OCI-LY1 (cell line): ENCODE data around the gene PRKAB1.
A peak's percentile ranks its signal among the peaks of the same experiment; 100 is the strongest.

Experiments
- H2AFZ ChIP-seq: fragments of 200-600 bp; sonication (generic), shearing (Covaris generic); 2 replicates; pipeline ENCODE4 v1.6.0; 2014; ENCODE audit warnings: antibody characterized with exemption, mild to moderate bottlenecking, low read length
- H3F3A ChIP-seq: fragments of 200-600 bp; sonication (generic), shearing (Covaris generic); 2 replicates; pipeline ENCODE4 v1.6.0; 2014; ENCODE audit warnings: mild to moderate bottlenecking, antibody characterized with exemption, low read length, moderate library complexity; ENCODE audit not compliant: insufficient read depth
- H3K27ac ChIP-seq: fragments of 200-600 bp; sonication (generic); 2 replicates; pipeline ENCODE4 v1.5.1; 2014; ENCODE audit warnings: low read length, mixed run types, mild to moderate bottlenecking, low read depth; ENCODE audit not compliant: poor library complexity, severe bottlenecking
- H3K27me3 ChIP-seq: fragments of 200-600 bp; sonication (generic); 2 replicates; pipeline ENCODE4 v1.6.0; 2014; ENCODE audit warnings: antibody characterized with exemption, mild to moderate bottlenecking, low read length, moderate library complexity; ENCODE audit not compliant: insufficient read depth
- H3K36me3 ChIP-seq: fragments of 200-600 bp; sonication (generic); 2 replicates; pipeline ENCODE4 v1.6.1; 2014; ENCODE audit warnings: mild to moderate bottlenecking, antibody characterized with exemption, low read length, moderate library complexity, mixed read lengths; ENCODE audit not compliant: insufficient read depth
- H3K4me1 ChIP-seq: fragments of 200-600 bp; sonication (generic); 2 replicates; pipeline ENCODE4 v1.5.1; 2014; ENCODE audit warnings: mild to moderate bottlenecking, low read length, moderate library complexity; ENCODE audit not compliant: insufficient read depth, severe bottlenecking
- H3K4me2 ChIP-seq: fragments of 200-600 bp; sonication (generic), shearing (Covaris generic); 2 replicates; pipeline ENCODE4 v1.6.1; 2014; ENCODE audit warnings: low read length
- H3K4me3 ChIP-seq: fragments of 200-600 bp; sonication (generic); 2 replicates; pipeline ENCODE4 v1.5.1; 2014; ENCODE audit warnings: low read length, low read depth, mild to moderate bottlenecking, mixed read lengths; ENCODE audit not compliant: poor library complexity, severe bottlenecking
- H3K79me2 ChIP-seq: fragments of 200-600 bp; shearing (Covaris generic); 2 replicates; pipeline ENCODE4 v1.6.1; 2016; ENCODE audit warnings: mixed run types, low read length, mixed read lengths; ENCODE audit not compliant: insufficient read depth
- H3K9ac ChIP-seq: fragments of 200-600 bp; sonication (generic), shearing (Covaris generic); 2 replicates; pipeline ENCODE4 v1.6.1; 2014; ENCODE audit warnings: mild to moderate bottlenecking, low read length, mixed read lengths
- H3K9me2 ChIP-seq: fragments of 200-600 bp; sonication (generic), shearing (Covaris generic); 2 replicates; pipeline ENCODE4 v1.6.1; 2014; ENCODE audit warnings: low read depth, mild to moderate bottlenecking, low read length, mixed read lengths
- H3K9me3 ChIP-seq: fragments of 200-600 bp; shearing (Covaris generic); 2 replicates; pipeline ENCODE4 v1.6.1; 2014; ENCODE audit warnings: low read length, mixed read lengths
- H4K20me1 ChIP-seq: fragments of 200-600 bp; sonication (generic), shearing (Covaris generic); 2 replicates; pipeline ENCODE4 v1.6.0; 2016; ENCODE audit warnings: mild to moderate bottlenecking, low read length; ENCODE audit not compliant: insufficient read depth
- EZH2 ChIP-seq: fragments of 200-600 bp; sonication (generic), shearing (Covaris generic); IDR thresholded peaks from 2 replicates; pipeline ENCODE4 v1.8.0; 2017; ENCODE audit warnings: borderline replicate concordance, mixed run types, mild to moderate bottlenecking, antibody characterized with exemption, low read length, moderate library complexity, mixed read lengths
- TF ChIP-seq, protein P1 (sequence below): fragments of 200-600 bp; sonication (generic), shearing (Covaris generic); IDR thresholded peaks from 2 replicates; pipeline ENCODE4 v1.5.1; 2017; ENCODE audit warnings: mild to moderate bottlenecking, antibody characterized with exemption, low read length, moderate library complexity, mixed read lengths

Gene PRKAB1

DNA sequence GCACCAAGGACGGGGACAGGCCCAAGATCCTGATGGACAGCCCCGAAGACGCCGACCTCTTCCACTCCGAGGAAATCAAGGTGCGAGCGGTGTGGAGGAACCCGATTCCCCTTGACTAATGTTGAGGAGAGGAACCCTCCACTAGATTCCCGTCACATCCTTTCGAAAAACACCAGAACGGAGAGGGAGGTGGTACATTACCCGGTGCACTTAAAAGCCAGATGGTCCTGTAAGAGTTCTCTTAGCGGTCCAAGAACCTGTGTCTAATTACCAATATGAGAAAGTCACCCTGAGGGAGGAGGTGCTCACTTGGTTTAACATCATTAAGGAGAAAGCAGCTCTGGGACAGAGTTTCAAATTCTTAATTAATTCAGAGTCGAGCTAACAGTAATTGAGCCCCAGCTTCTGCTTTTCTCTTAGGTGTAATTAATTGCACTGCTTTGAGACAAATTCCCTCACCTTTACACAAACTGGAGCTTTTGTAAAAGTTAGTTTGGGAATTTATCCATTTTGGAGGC is 450 bp downstream of the PRKAB1 start:
- Histone ChIP-seq H3F3A (no peaks in the 10 kb centered on the region), H3K9me3 (no peaks in the 10 kb centered on the region), H3K79me2 (peaks cover 11% of the 10 kb centered on the region; the same call in 1 of the 2 replicates), H3K36me3 (peaks cover 40% of the 10 kb centered on the region), H3K4me1 (peaks cover 34% of the 10 kb centered on the region), H3K9me2 (no peaks in the 10 kb centered on the region), H3K27ac (peak overlapping the region; percentile 89), H3K9ac (peak overlapping the region; percentile 99), H4K20me1 (no peaks in the 10 kb centered on the region), H3K4me3 (peak overlapping the region; percentile 97), H2AFZ (no peak overlapping the region), H3K4me2 (peak overlapping the region; percentile 72), H3K27me3 (no peaks in the 10 kb centered on the region)
- TF ChIP-seq, protein P1, sequence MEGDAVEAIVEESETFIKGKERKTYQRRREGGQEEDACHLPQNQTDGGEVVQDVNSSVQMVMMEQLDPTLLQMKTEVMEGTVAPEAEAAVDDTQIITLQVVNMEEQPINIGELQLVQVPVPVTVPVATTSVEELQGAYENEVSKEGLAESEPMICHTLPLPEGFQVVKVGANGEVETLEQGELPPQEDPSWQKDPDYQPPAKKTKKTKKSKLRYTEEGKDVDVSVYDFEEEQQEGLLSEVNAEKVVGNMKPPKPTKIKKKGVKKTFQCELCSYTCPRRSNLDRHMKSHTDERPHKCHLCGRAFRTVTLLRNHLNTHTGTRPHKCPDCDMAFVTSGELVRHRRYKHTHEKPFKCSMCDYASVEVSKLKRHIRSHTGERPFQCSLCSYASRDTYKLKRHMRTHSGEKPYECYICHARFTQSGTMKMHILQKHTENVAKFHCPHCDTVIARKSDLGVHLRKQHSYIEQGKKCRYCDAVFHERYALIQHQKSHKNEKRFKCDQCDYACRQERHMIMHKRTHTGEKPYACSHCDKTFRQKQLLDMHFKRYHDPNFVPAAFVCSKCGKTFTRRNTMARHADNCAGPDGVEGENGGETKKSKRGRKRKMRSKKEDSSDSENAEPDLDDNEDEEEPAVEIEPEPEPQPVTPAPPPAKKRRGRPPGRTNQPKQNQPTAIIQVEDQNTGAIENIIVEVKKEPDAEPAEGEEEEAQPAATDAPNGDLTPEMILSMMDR = no peak
- no peak for TF ChIP-seq EZH2

DNA sequence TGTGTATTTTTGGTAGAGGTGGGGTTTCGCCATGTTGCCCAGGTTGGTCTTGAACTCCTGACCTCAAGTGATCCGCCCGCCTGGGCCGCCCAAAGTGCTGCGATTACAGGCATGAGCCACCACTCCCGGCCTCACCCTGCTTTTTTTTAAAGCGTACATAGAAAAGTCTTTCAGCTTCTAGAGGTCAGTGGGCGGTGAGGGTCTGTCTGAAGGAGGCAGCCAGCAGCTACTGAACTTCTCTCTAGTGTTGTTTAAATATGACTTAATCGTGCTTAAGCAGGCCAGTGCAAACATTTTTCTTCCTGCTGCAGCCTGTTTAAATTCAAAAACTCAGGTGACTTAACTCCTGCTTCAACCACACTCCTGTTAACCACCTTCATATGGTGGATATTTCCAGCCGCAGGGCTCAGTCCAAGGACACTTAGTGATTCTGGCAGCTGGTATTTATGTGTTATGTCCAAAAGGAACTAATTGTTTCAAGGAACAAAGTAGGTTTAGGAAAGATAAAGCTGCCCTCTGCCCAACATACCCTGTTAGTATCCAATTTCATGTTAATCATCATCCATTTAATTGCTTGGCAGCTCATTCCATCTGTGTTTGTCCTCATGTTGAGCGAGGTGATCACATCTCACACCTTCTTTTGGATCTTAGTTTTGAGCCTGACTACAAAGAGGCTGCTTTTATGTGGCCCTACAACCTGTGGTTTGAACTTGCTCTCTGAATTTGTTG is 2.0 kb downstream of the PRKAB1 start:
- no peaks in the 10 kb centered on the region for H4K20me1 ChIP-seq
- H3K9me2 ChIP-seq = no peaks in the 10 kb centered on the region
- H3K9ac ChIP-seq = peak overlapping the region; percentile 9; the same call in 1 of the 2 replicates
- peak overlapping the region; percentile 15 for H3K27ac ChIP-seq
- H3K4me1 ChIP-seq = peaks cover 34% of the 10 kb centered on the region
- no peaks in the 10 kb centered on the region for H3K9me3 ChIP-seq
- peak overlapping the region; percentile 97 for H3K4me3 ChIP-seq
- H3F3A ChIP-seq = no peaks in the 10 kb centered on the region
- H3K27me3 ChIP-seq = no peaks in the 10 kb centered on the region
- H2AFZ ChIP-seq = no peak overlapping the region
- TF ChIP-seq, protein P1 = no peak
- no peak for TF ChIP-seq EZH2
- H3K36me3 ChIP-seq = peaks cover 55% of the 10 kb centered on the region
- peak overlapping the region; percentile 72 for H3K4me2 ChIP-seq
- peaks cover 11% of the 10 kb centered on the region; the same call in 1 of the 2 replicates for H3K79me2 ChIP-seq

DNA sequence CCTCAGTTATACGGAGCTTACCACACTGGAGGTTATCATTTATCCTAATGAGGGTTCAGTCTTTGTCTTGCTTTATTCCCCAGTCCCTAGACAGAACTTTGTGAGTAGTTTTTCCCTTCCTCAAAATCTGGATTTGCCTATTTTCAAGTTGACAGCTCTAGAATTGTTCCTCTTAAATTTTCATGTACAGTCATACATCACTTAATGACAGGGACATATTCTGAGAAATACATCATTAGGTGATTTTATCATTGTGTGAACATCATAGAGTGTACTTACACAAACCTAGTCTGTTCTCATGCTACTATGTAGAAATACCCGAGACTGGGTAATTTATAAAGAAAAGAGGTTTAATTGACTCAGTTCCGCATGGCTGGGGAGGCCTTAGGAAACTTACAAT is 3.1 kb downstream of the PRKAB1 start:
- Histone ChIP-seq H3K36me3 (peaks cover 67% of the 10 kb centered on the region), H3K27me3 (no peaks in the 10 kb centered on the region), H3K4me1 (peaks cover 32% of the 10 kb centered on the region), H3K27ac (no peak overlapping the region), H3K9ac (no peak overlapping the region), H4K20me1 (no peaks in the 10 kb centered on the region), H3K4me2 (no peak overlapping the region), H3K9me3 (no peaks in the 10 kb centered on the region), H3K9me2 (no peaks in the 10 kb centered on the region), H2AFZ (no peak overlapping the region), H3K4me3 (no peak overlapping the region), H3K79me2 (peaks cover 11% of the 10 kb centered on the region; the same call in 1 of the 2 replicates), H3F3A (no peaks in the 10 kb centered on the region)
- TF ChIP-seq, protein P1 = no peak
- TF ChIP-seq EZH2 = no peak
